Retinal pigment epithelial cell (primary cell): Measurements from ENCODE around the gene WWOX.

Experiments
- DNase-seq: peaks from one replicate; pipeline ENCODE4 v3.0.0-alpha.2; 2010; ENCODE audit warnings: low read depth
- H3K4me3 ChIP-seq: 2 replicates; pipeline ENCODE4 v1.5.1; 2011; ENCODE audit warnings: mild to moderate bottlenecking, low read length, control low read depth, moderate library complexity
- CTCF ChIP-seq: conservative IDR thresholded peaks from 2 replicates; pipeline ENCODE4 v1.5.1; 2011; ENCODE audit warnings: low read depth, low read length, control low read depth, inconsistent platforms

Gene WWOX

DNA sequence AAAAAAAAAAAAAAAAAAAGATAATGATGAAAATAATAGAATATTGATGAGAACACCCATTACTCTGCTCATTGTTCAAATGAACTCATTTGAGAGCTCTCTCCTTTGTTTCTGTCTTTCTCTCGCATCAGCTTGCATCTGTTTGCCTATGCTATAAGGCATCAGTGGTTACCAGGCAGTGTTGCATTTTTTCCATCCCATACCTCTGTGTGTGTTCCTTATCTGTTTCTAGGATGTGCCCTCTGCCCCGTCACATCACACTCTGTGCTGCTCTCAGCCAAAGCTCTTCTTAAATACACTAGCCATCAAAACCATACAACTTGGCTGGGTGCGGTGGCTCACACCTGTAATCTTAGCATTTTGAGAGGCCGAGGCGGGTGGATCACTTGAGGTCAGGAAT lies 568.2 kb downstream of the WWOX start:
- no peak for TF ChIP-seq CTCF
- no peak overlapping the region for H3K4me3 ChIP-seq
- DNase-seq: no peak

DNA sequence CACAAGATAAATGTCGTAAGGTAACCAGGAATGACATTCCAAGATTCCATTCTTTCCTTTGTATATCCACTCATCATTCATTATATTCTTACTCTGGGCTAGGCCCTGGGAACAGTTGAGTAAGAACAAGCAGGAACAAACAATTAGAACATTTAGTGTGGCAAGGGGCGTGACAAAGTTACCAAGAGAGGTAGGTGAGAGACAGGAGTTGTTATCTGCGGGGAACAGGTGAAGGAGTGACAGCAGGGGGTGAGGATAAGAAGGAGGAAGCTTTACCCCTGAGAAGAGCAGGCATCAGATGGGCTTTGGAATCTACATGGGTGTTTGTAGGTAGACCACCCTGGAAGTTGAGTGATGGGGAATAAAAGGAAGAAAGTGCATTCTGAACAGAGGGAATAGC lies 568.9 kb downstream of the WWOX start:
- DNase-seq: no peak
- TF ChIP-seq CTCF: no peak
- no peak overlapping the region for H3K4me3 ChIP-seq

GRCh38 chr16:78669994-78670393 lies 570.5 kb downstream of the WWOX start:
- TF ChIP-seq CTCF: no peak
- no peak overlapping the region for H3K4me3 ChIP-seq
- no peak for DNase-seq

- TF ChIP-seq CTCF: no peak
- H3K4me3 ChIP-seq: no peak overlapping the region
- no peak for DNase-seq
Observed at GRCh38 chr16:78672779-78673556, 573.5 kb downstream of the WWOX start.

- no peak for DNase-seq
- H3K4me3 ChIP-seq: no peak overlapping the region
- no peak for TF ChIP-seq CTCF
Observed at GRCh38 chr16:78673884-78674283, 574.4 kb downstream of the WWOX start.

GRCh38 chr16:78675312-78675711 lies 575.9 kb downstream of the WWOX start:
- DNase-seq: no peak
- H3K4me3 ChIP-seq: no peak overlapping the region
- no peak for TF ChIP-seq CTCF

- TF ChIP-seq CTCF: no peak
- H3K4me3 ChIP-seq: no peak overlapping the region
- no peak for DNase-seq
Observed at GRCh38 chr16:78675951-78676792, 576.7 kb downstream of the WWOX start.
